GM18909 (cell line): ENCODE measurements around the gene ICAM3.
"Not testable (repeated sequence)": the region's sequence is repeated elsewhere in the genome, so short reads cannot be mapped to it uniquely, and the experiment has no call there.

ENCODE experiments used
- ATAC-seq: cut with Tn5 transposase; IDR thresholded peaks from one replicate; pipeline ENCODE4 v1.9.1; 2021; ENCODE audit warnings: mild to moderate bottlenecking; ENCODE audit not compliant: unreplicated experiment, poor library complexity

ICAM3 gene

GRCh38 chr19:10339380-10339960 lies at the start of gene ICAM3:
Gene ICAM3 (minus strand): TSS chr19:10339624. CDS start chr19:10339614, 10 bp downstream.
- peak; percentile 72 for ATAC-seq

GRCh38 chr19:10388957-10389356 lies 49.5 kb upstream of the ICAM3 start:
- no peak for ATAC-seq

GRCh38 chr19:10384580-10384979 lies 45.2 kb upstream of the ICAM3 start:
- no peak for ATAC-seq

GRCh38 chr19:10383223-10383499 lies 43.7 kb upstream of the ICAM3 start:
- ATAC-seq: not testable (repeated sequence)

GRCh38 chr19:10380313-10381102 lies 41.1 kb upstream of the ICAM3 start, which contains the start of gene TYK2:
Gene TYK2 (minus strand): TSS chr19:10380572. CDS start chr19:10378406, 2,166 bp downstream.
- peak; percentile 92 for ATAC-seq

GRCh38 chr19:10379880-10380312 lies 40.5 kb upstream of the ICAM3 start:
- ATAC-seq: no peak

- ATAC-seq: no peak
Measured at GRCh38 chr19:10378124-10378523, 38.7 kb upstream of the ICAM3 start.

- ATAC-seq: not testable (repeated sequence)
Measured at GRCh38 chr19:10377140-10377640, 37.8 kb upstream of the ICAM3 start.

- no peak for ATAC-seq
Measured at GRCh38 chr19:10374931-10375330, 35.5 kb upstream of the ICAM3 start.

GRCh38 chr19:10372690-10373089 lies 33.3 kb upstream of the ICAM3 start:
- no peak for ATAC-seq

GRCh38 chr19:10368101-10368803 lies 28.8 kb upstream of the ICAM3 start:
- ATAC-seq: no peak

GRCh38 chr19:10366950-10367512 lies 27.6 kb upstream of the ICAM3 start:
- ATAC-seq: not testable (repeated sequence)

GRCh38 chr19:10365518-10365917 lies 26.1 kb upstream of the ICAM3 start:
- no peak for ATAC-seq

GRCh38 chr19:10364644-10365043 lies 25.2 kb upstream of the ICAM3 start:
- no peak for ATAC-seq

- no peak for ATAC-seq
Measured at GRCh38 chr19:10363789-10364281, 24.4 kb upstream of the ICAM3 start.

- no peak for ATAC-seq
Measured at GRCh38 chr19:10362259-10362658, 22.8 kb upstream of the ICAM3 start.

GRCh38 chr19:10361569-10362011 lies 22.2 kb upstream of the ICAM3 start:
- no peak for ATAC-seq

- ATAC-seq: no peak
Measured at GRCh38 chr19:10356431-10356830, 17.0 kb upstream of the ICAM3 start.

GRCh38 chr19:10353793-10354391 lies 14.5 kb upstream of the ICAM3 start:
- no peak for ATAC-seq
